GM19463 (cell line): ENCODE measurements around the gene RSL24D1.
"Not testable (repeated sequence)": the region's sequence is repeated elsewhere in the genome, so short reads cannot be mapped to it uniquely, and the experiment has no call there.

Experiments used
- ATAC-seq: cut with Tn5 transposase; IDR thresholded peaks from one replicate; pipeline ENCODE4 v1.9.1; 2021; ENCODE audit warnings: mild to moderate bottlenecking, moderate library complexity; ENCODE audit not compliant: unreplicated experiment

The RSL24D1 gene

DNA sequence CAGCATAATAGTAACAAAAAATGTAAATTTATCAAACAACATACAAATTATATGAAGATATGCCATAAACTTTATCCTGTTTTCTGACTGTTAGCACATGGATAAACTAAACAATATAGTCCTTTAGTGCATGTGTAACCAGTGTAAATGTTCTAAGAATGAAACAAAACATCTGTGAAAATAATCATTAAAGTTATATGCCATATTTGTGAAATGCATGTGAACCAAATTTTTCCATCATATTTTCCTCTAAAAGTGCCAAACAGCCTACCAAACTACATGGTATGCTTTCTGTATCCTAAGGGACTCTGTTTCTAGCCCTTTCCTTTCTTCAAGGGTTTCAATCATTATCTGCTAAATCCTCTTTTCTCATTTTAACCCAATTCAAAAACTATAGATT, 23.9 kb upstream of the RSL24D1 start:
- no peak for ATAC-seq

DNA sequence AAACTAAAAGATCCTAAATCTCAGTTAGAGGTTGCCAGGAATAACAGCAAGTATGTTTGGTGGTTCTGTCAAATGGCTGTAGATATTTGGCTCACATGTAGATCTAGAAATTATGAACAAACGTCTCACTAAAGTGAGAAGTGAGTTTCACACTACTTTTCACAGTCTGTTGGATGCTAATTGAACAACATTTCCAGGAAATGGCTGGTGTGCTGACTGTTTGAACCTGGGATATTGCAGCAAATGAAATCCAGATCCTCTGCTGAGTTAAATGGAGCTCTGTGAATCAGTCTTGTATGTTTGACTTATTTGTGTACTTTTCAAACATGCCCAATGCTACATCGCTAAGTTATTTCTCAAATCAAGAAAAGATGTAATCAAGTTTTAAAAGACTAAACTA, 21.3 kb upstream of the RSL24D1 start:
- no peak for ATAC-seq

- ATAC-seq = no peak
These were observed 7.7 kb upstream of the RSL24D1 start for GRCh38 chr15:55204464-55204863.

- ATAC-seq = no peak
These were observed 5.5 kb upstream of the RSL24D1 start for GRCh38 chr15:55202206-55202605.

DNA sequence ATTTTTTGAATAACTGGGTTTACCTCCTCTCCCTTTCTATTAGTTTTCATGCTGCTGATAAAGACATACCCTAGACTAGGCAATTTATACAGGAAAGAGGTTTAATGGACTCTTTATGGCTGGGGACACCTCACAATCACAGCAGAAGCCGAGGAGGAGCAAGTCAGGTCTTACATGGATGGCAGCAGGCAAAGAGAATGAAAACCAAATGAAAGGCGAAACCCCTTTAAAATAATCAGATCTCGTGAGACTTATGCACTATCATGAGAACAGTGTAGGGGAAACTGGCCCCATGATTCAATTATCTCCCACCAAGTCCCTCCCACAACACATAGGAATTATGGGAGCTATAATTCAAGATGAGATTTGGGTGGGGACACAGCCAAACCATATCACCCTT, 2.0 kb upstream of the RSL24D1 start:
- ATAC-seq = no peak

DNA sequence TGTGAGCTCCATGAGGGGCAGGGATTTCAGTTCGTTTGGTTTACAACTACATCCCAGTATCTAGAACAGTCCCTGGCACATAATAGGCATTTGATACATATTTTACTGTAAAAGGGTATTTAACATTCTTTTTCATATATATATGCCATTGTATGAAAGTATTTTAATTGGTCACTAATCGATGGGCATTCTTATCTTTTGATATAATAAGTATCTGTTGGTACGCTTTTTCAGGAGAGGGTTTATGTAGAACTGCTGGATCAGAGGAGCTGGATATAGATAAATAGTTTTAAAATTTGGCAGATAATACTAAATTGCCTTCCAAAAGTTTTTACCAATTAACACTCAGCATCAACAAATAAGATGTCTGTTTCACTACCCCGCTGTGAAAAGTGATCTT, 978 bp upstream of the RSL24D1 start:
- no peak for ATAC-seq

DNA sequence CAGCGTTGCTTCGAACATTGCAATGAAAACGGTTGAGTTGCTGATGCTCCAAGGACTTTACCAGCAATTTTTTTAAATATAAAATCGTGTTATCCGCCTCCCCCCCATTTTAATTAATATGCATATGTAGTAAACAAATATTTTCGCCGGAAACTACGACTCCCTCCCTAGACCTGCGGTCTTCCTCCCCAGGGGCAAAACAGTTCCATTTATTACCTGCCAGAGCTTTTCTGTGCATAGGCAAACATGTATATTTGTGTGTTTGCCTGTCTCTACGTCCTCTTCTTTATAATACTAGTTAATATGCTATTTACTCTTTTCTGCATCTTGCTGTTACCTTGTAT, 593 bp upstream of the RSL24D1 start:
- peak; percentile 6 for ATAC-seq

- ATAC-seq = no peak
These were observed 745 bp downstream of the RSL24D1 start for GRCh38 chr15:55195996-55196395.

- ATAC-seq = no peak
These were observed 2.5 kb downstream of the RSL24D1 start for GRCh38 chr15:55194256-55194655.

GRCh38 chr15:55186331-55186730, 10.4 kb downstream of the RSL24D1 start:
- ATAC-seq = no peak

DNA sequence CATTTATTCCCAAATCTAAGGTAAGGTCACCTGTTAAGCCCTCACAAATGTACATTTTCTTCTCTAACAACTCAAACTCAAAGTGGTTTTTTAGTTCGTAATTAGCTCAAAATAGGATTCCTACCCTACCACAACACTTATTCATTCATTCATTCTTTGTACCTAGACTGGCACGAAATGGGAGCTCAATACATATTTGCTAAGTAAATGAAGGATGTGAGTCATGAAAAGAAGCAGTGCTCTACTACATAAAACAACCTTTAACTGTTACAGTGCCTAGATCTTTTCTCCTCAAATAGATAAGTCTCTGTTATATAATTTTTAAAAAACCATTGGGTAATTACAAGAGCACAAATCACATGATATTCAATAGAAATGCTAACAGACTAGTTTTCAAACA, 13.1 kb downstream of the RSL24D1 start:
- no peak for ATAC-seq

GRCh38 chr15:55179141-55179540, 17.6 kb downstream of the RSL24D1 start:
- no peak for ATAC-seq

DNA sequence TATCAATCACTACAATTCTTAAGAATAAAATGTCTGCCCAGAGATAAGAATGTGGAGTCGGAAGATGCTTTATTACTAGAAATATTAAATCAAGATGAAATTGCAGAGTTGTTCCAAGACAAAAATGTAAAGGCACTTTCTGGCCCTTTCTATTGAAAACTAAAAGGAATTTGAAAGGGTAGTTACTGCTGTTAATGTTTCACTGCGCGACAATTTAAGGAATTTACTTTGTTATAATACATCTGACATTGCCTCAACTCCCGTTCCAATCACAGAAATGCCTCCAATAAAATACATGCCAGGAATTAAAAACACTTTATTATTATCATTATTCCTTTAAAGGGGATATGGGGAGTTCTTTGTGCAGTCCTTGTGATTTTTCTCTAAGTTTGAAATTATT, 26.4 kb downstream of the RSL24D1 start:
- ATAC-seq = no peak

DNA sequence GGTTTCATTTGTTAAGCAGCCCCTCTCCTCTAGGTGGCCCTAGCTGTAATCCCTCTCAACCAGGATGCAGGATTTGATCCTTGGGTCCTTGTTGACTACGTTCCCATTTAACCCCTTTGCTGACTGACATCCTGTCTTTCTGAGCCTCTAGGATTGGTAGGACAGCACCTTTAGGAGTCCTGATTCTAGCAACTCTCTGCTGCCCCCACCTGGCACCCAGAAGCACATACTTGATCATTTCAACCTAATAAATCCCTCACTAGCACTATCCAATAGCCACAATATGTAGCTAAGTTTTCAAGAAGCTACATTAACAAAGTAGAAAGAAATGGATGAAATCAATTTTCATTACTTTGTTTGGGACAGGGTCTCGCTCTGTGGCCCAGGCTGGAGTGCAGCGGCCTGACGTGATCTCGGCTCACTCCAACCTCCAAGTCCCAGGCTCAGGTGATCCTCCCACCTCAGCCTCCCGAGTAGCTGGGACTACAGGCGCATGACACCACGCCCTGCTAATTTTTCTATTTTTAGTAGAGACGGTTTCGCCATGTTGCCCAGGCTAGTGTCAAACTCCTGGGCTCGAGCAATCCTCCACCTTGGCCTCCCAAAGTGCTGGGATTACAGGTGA, 28.3 kb downstream of the RSL24D1 start:
- peak; percentile 92 for ATAC-seq

GRCh38 chr15:55164284-55164683, 32.5 kb downstream of the RSL24D1 start:
- no peak for ATAC-seq

DNA sequence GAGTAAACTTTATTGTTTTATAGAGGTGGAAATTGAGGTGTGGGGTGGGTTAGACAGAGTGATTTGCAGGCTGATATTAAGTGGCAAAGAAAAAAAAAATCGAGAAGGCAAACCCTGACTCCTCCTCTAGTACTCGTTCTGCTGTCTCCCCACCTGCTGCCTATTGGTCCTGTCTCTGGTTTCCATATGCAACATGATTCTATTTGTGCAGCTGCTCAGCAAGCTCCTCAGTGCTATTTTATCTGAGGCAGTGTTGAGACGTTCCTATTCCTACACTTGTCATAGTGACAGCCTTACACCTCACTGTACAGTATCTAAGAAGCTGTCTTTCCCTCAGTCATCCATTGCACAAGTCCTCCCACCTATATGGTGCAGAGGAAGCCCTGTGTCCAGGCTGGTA, 45.1 kb downstream of the RSL24D1 start:
- ATAC-seq = no peak

- ATAC-seq = not testable (repeated sequence)
These were observed 53.6 kb downstream of the RSL24D1 start for GRCh38 chr15:55143132-55143531.

GRCh38 chr15:55133972-55134371, 62.8 kb downstream of the RSL24D1 start:
- ATAC-seq = no peak

DNA sequence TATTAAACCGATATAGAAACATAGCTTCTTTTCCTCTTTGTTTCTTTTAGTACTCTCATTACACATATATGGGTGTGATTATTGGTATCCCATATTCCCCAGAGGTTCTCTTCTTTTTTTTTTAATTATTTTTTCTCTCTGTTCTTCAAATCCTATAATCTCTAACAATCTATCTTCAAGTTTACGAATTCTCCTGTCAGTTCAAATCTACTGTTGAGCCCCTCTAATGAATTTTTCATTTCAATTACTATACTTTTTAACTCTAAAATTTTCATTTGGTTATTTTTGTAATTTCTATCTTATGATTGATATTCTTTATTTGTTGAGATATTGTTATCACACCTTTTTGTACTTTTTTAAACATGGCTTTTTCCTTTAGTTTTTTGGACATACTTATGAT, 64.1 kb downstream of the RSL24D1 start:
- no peak for ATAC-seq
